Measurements from ENCODE around the gene NPLOC4.

NPLOC4 gene

GRCh38 chr17:81583589-81584342 lies 53.1 kb downstream of the NPLOC4 start:
- DNase-seq (ENCODE audit: low spot score) = no peak

GRCh38 chr17:81582749-81583148 lies 54.2 kb downstream of the NPLOC4 start:
- DNase-seq (ENCODE audit: low spot score) = no peak

GRCh38 chr17:81582341-81582740 lies 54.6 kb downstream of the NPLOC4 start:
- no peak for DNase-seq (ENCODE audit: low spot score)

GRCh38 chr17:81581758-81582157 lies 55.2 kb downstream of the NPLOC4 start:
- DNase-seq (ENCODE audit: low spot score) = no peak

GRCh38 chr17:81580481-81580880 lies 56.4 kb downstream of the NPLOC4 start:
- DNase-seq (ENCODE audit: low spot score) = no peak

GRCh38 chr17:81579821-81580321 lies 57.0 kb downstream of the NPLOC4 start:
- peak; percentile 61 for DNase-seq (ENCODE audit: low spot score)

GRCh38 chr17:81579298-81579697 lies 57.6 kb downstream of the NPLOC4 start:
- no peak for DNase-seq (ENCODE audit: low spot score)

- DNase-seq (ENCODE audit: low spot score) = no peak
These were observed 58.2 kb downstream of the NPLOC4 start for GRCh38 chr17:81578561-81579225.

GRCh38 chr17:81578038-81578441 lies 58.9 kb downstream of the NPLOC4 start:
- DNase-seq (ENCODE audit: low spot score) = no peak

- no peak for DNase-seq (ENCODE audit: low spot score)
These were observed 59.5 kb downstream of the NPLOC4 start for GRCh38 chr17:81577278-81578000.

GRCh38 chr17:81576621-81577277 lies 60.2 kb downstream of the NPLOC4 start:
- peak; percentile 85 for DNase-seq (ENCODE audit: low spot score)

- DNase-seq (ENCODE audit: low spot score) = no peak
These were observed 61.1 kb downstream of the NPLOC4 start for GRCh38 chr17:81575836-81576235.

- no peak for DNase-seq (ENCODE audit: low spot score)
These were observed 62.3 kb downstream of the NPLOC4 start for GRCh38 chr17:81574643-81574956.

- DNase-seq (ENCODE audit: low spot score) = no peak
These were observed 62.9 kb downstream of the NPLOC4 start for GRCh38 chr17:81573794-81574642.

- DNase-seq (ENCODE audit: low spot score) = no peak
These were observed 64.2 kb downstream of the NPLOC4 start for GRCh38 chr17:81572563-81573168.

- DNase-seq (ENCODE audit: low spot score) = no peak
These were observed 65.9 kb downstream of the NPLOC4 start for GRCh38 chr17:81570964-81571363.

GRCh38 chr17:81569986-81570514 lies 66.9 kb downstream of the NPLOC4 start:
- DNase-seq (ENCODE audit: low spot score) = no peak

GRCh38 chr17:81568416-81568815 lies 68.5 kb downstream of the NPLOC4 start:
- DNase-seq (ENCODE audit: low spot score) = no peak

- DNase-seq (ENCODE audit: low spot score) = no peak
These were observed 69.7 kb downstream of the NPLOC4 start for GRCh38 chr17:81567191-81567590.

GRCh38 chr17:81566461-81567126 lies 70.3 kb downstream of the NPLOC4 start:
- DNase-seq (ENCODE audit: low spot score) = peak; percentile 88
